Hair follicle dermal papilla cell (primary cell): ENCODE measurements around the gene NME2. TPM values are rescaled to one million over a fixed set of nuclear protein-coding genes. Genes with fewer than 3 reads are reported as not detected.

Experiments used
- total RNA-seq: library from RNA; depleted of rRNA; stranded (reverse); fragments of >200 nt; gene quantifications from 2 replicates; pipeline ENCODE4 v1.2.3, GENCODE V29; 2012

Gene NME2
- total RNA-seq: 363 and 455 TPM in 2 replicates

GRCh38 chr17:51166198-51166986, at the start of gene NME2:
TSS of gene NME2 (plus strand) at chr17:51166411. CDS start at chr17:51166831, 420 bp downstream.

GRCh38 chr17:51120739-51121619, 45.2 kb upstream of the NME2 start, which contains the start of gene SPAG9:
TSS of gene SPAG9 (minus strand) at chr17:51120868. CDS start at chr17:51120656, 212 bp downstream.

GRCh38 chr17:51153210-51154072, 12.8 kb upstream of the NME2 start, which contains the start of gene NME1:
TSS of gene NME1 (plus strand) at chr17:51153559. CDS start at chr17:51155655, 2,096 bp downstream.

Other genes with a start within 250 kb of the NME2 start
- gene SPAG9, start 45.5 kb upstream of the NME2 start, total RNA-seq: 121 and 141 TPM in 2 replicates
- 24.5 and 40.9 TPM in 2 replicates for gene NME1, start 12.9 kb upstream of the NME2 start, total RNA-seq
- 10.8 and 14.0 TPM in 2 replicates for gene MBTD1, start 93.6 kb downstream of the NME2 start, total RNA-seq
- gene UTP18, start 94.1 kb downstream of the NME2 start, total RNA-seq: 27.8 and 28.9 TPM in 2 replicates